ENCODE data around the gene STPG4. TPM values are rescaled to one million over a fixed set of nuclear protein-coding genes. Genes with fewer than 3 reads are reported as not detected.
A peak's percentile ranks its signal among the peaks of the same experiment; 100 is the strongest.
"Not testable (repeated sequence)": the region's sequence is repeated elsewhere in the genome, so short reads cannot be mapped to it uniquely, and the experiment has no call there.

Gene STPG4
- total RNA-seq, 1 experiment from 2014 or later, result not detected

GRCh38 chr2:47109007-47109375, 46.1 kb downstream of the STPG4 start:
- H3K36me3 ChIP-seq, result no peaks in the 10 kb centered on the region
- no peaks in the 10 kb centered on the region for H3K9me3 ChIP-seq
- no peak for DNase-seq
- no peak overlapping the region for H3K4me3 ChIP-seq
- H3K27me3 ChIP-seq, result no peaks in the 10 kb centered on the region

- not testable (repeated sequence) for H3K36me3 ChIP-seq, DNase-seq, H3K27me3 ChIP-seq, H3K9me3 ChIP-seq, H3K4me3 ChIP-seq
Measured at GRCh38 chr2:47108267-47109006, 46.7 kb downstream of the STPG4 start.

GRCh38 chr2:47107201-47107600, 47.9 kb downstream of the STPG4 start:
- not testable (repeated sequence) for H3K4me3 ChIP-seq, DNase-seq, H3K9me3 ChIP-seq, H3K36me3 ChIP-seq, H3K27me3 ChIP-seq

- not testable (repeated sequence) for H3K36me3 ChIP-seq, H3K4me3 ChIP-seq, H3K9me3 ChIP-seq, H3K27me3 ChIP-seq, DNase-seq
Measured at GRCh38 chr2:47106231-47106630, 48.9 kb downstream of the STPG4 start.

GRCh38 chr2:47099712-47100111, 55.4 kb downstream of the STPG4 start:
- H3K9me3 ChIP-seq, DNase-seq, H3K4me3 ChIP-seq, H3K27me3 ChIP-seq, H3K36me3 ChIP-seq: not testable (repeated sequence)

- no peaks in the 10 kb centered on the region for H3K27me3 ChIP-seq
- H3K4me3 ChIP-seq, result no peak overlapping the region
- no peak for DNase-seq
- H3K9me3 ChIP-seq, result no peaks in the 10 kb centered on the region
- H3K36me3 ChIP-seq, result no peaks in the 10 kb centered on the region
Measured at GRCh38 chr2:47098953-47099352, 56.2 kb downstream of the STPG4 start.

GRCh38 chr2:47097563-47097962, 57.5 kb downstream of the STPG4 start:
- Histone ChIP-seq H3K36me3 (no peaks in the 10 kb centered on the region), H3K27me3 (no peaks in the 10 kb centered on the region), H3K9me3 (no peaks in the 10 kb centered on the region), H3K4me3 (no peak overlapping the region)
- no peak for DNase-seq

- Histone ChIP-seq H3K36me3 (no peaks in the 10 kb centered on the region), H3K4me3 (no peak overlapping the region), H3K27me3 (no peaks in the 10 kb centered on the region), H3K9me3 (no peaks in the 10 kb centered on the region)
- no peak for DNase-seq
Measured at GRCh38 chr2:47096451-47096850, 58.7 kb downstream of the STPG4 start.

GRCh38 chr2:47095349-47096020, 59.6 kb downstream of the STPG4 start:
- Histone ChIP-seq H3K36me3 (no peaks in the 10 kb centered on the region), H3K9me3 (no peaks in the 10 kb centered on the region), H3K4me3 (no peak overlapping the region), H3K27me3 (no peaks in the 10 kb centered on the region)
- DNase-seq, result no peak

- Histone ChIP-seq H3K4me3 (no peak overlapping the region), H3K36me3 (no peaks in the 10 kb centered on the region), H3K27me3 (no peaks in the 10 kb centered on the region), H3K9me3 (no peaks in the 10 kb centered on the region)
- DNase-seq, result peak; percentile 84
Measured at GRCh38 chr2:47094511-47095142, 60.5 kb downstream of the STPG4 start.

GRCh38 chr2:47093626-47094025, 61.5 kb downstream of the STPG4 start:
- no peak for DNase-seq
- Histone ChIP-seq H3K36me3 (no peaks in the 10 kb centered on the region), H3K4me3 (no peak overlapping the region)

GRCh38 chr2:47092465-47092864, 62.6 kb downstream of the STPG4 start:
- no peaks in the 10 kb centered on the region for H3K27me3 ChIP-seq
- no peak for DNase-seq
- no peak overlapping the region for H3K4me3 ChIP-seq
- H3K36me3 ChIP-seq, result no peaks in the 10 kb centered on the region
- H3K9me3 ChIP-seq, result no peaks in the 10 kb centered on the region

More at GRCh38 chr2:47093626-47094025, 61.5 kb downstream of the STPG4 start:
- Histone ChIP-seq H3K27me3 (no peaks in the 10 kb centered on the region), H3K9me3 (no peaks in the 10 kb centered on the region)

GRCh38 chr2:47091118-47091517, 64.0 kb downstream of the STPG4 start:
- no peaks in the 10 kb centered on the region for H3K9me3 ChIP-seq
- H3K4me3 ChIP-seq, result no peak overlapping the region
- H3K36me3 ChIP-seq, result no peaks in the 10 kb centered on the region
- no peaks in the 10 kb centered on the region for H3K27me3 ChIP-seq
- DNase-seq, result peak; percentile 37

GRCh38 chr2:47089083-47089464, 66.0 kb downstream of the STPG4 start:
- Histone ChIP-seq H3K27me3 (no peaks in the 10 kb centered on the region), H3K36me3 (no peaks in the 10 kb centered on the region), H3K4me3 (no peak overlapping the region), H3K9me3 (no peaks in the 10 kb centered on the region)
- peak; percentile 45 for DNase-seq

GRCh38 chr2:47088371-47089082, 66.6 kb downstream of the STPG4 start:
- Histone ChIP-seq H3K36me3 (no peaks in the 10 kb centered on the region), H3K4me3 (no peak overlapping the region), H3K27me3 (no peaks in the 10 kb centered on the region), H3K9me3 (no peaks in the 10 kb centered on the region)
- peak; percentile 32 for DNase-seq

GRCh38 chr2:47087051-47087450, 68.1 kb downstream of the STPG4 start:
- DNase-seq, result no peak
- Histone ChIP-seq H3K36me3 (no peaks in the 10 kb centered on the region), H3K4me3 (no peak overlapping the region), H3K27me3 (no peaks in the 10 kb centered on the region), H3K9me3 (no peaks in the 10 kb centered on the region)

GRCh38 chr2:47086571-47086970, 68.5 kb downstream of the STPG4 start:
- Histone ChIP-seq H3K36me3 (no peaks in the 10 kb centered on the region), H3K9me3 (no peaks in the 10 kb centered on the region), H3K27me3 (no peaks in the 10 kb centered on the region), H3K4me3 (no peak overlapping the region)
- no peak for DNase-seq

Measured in MG63 (cell line).